NT2/D1 (cell line): ENCODE results near the gene PLPP1.

ENCODE experiments used
- DNase-seq: peaks from one replicate; pipeline ENCODE4 v3.0.0-alpha.2; 2011; ENCODE audit warnings: low read depth, low spot score
- H3K27me3 ChIP-seq: 2 replicates; pipeline ENCODE4 v1.6.0; 2011; ENCODE audit warnings: mild to moderate bottlenecking; ENCODE audit not compliant: insufficient read length, insufficient read depth
- H3K36me3 ChIP-seq: 2 replicates; pipeline ENCODE4 v1.6.1; 2011; ENCODE audit warnings: mild to moderate bottlenecking, low read length, mixed read lengths; ENCODE audit not compliant: insufficient read depth, insufficient read length
- H3K4me1 ChIP-seq: 2 replicates; pipeline ENCODE4 v1.5.1; 2011; ENCODE audit not compliant: insufficient read depth, insufficient read length
- H3K4me3 ChIP-seq: 2 replicates; pipeline ENCODE4 v1.5.1; 2011; ENCODE audit warnings: low read depth; ENCODE audit not compliant: insufficient read length
- H3K9ac ChIP-seq: 2 replicates; pipeline ENCODE4 v1.6.0; 2011; ENCODE audit warnings: low read depth; ENCODE audit not compliant: insufficient read length
- H3K9me3 ChIP-seq: 2 replicates; pipeline ENCODE4 v1.5.1; 2011; ENCODE audit warnings: mild to moderate bottlenecking, low read length; ENCODE audit not compliant: insufficient read depth
- SUZ12 ChIP-seq: IDR thresholded peaks from 2 replicates; pipeline ENCODE4 v1.6.1; 2011; ENCODE audit not compliant: insufficient read length, insufficient read depth; ENCODE audit errors: extremely low read depth
- YY1 ChIP-seq: IDR thresholded peaks from 2 replicates; pipeline ENCODE4 v1.6.1; 2011; ENCODE audit not compliant: insufficient read length, insufficient read depth
- ZNF274 ChIP-seq: IDR thresholded peaks from 2 replicates; pipeline ENCODE4 v1.6.1; 2011; ENCODE audit warnings: mild to moderate bottlenecking, low read depth, low read length

PLPP1 gene

DNA sequence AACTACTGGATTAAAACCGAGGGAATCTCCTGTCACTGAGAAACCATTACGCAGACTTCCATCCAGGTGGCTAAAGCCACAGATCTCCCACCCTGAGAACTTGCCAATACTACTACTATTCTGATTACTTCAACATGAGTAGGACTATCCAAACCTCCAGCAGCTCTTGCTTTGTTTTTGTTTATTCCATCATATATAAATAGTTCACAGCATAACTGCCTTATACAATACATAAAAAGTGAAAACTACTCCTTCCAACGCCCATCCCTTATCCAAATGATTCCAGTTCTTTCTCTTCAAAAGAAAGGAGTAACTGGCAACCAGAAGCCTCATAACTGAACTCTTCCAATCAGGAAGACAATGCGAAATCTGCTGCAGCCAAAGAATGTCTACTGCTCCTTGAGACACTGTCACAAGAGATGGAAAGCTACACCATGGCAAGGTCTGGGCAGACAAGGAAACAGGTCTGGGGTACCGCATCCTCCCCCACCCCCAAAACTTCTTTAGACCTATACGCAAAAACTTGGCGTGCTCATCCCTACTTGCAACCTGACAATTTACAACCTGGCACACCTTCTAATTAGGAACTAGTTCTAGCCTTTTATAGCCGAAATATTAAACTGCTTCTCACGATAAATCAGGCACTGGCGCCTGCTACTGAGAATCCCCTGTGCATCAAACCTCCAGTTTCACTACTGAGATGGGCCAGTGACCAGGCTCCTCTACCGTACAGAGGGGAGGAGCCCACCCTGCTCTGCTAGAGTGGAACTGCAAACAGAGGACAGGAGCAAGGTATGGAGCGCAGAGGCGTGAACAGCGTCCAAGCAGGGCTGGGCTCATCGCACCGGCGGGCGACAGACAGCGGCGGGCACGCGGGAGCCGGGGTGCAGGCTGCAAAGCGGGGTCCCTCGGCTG lies 986 bp downstream of the PLPP1 start:
- TF ChIP-seq YY1 = no peak
- no peak for TF ChIP-seq ZNF274
- no peak for TF ChIP-seq SUZ12
- peak; percentile 16 for DNase-seq
- Histone ChIP-seq H3K4me3 (peak overlapping the region; percentile 78), H3K9ac (peak overlapping the region; percentile 97), H3K4me1 (no peaks in the 10 kb centered on the region), H3K36me3 (peaks cover 2% of the 10 kb centered on the region), H3K27me3 (no peaks in the 10 kb centered on the region), H3K9me3 (no peaks in the 10 kb centered on the region)

DNA sequence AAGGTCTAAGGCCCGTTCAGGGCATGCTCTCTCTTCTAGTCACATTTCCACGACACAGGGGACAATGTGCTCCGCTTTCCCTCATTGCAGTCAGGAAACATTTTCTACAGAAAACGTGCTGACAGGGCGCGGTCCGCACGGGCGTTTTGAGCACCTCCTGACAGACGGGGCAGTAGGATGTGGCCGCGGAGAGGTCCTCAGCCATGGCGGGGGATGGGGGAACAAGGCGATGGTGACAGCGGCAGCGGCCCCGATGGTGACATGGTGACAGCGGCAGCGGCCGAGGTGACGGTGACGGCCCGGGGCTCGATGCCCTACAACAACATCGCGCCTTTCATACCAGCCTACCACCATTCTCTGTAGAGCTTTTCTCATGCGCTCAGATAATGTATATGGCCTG lies 4.1 kb downstream of the PLPP1 start:
- no peak for DNase-seq
- Histone ChIP-seq H3K27me3 (no peaks in the 10 kb centered on the region), H3K4me1 (no peaks in the 10 kb centered on the region), H3K9me3 (no peaks in the 10 kb centered on the region), H3K4me3 (no peak overlapping the region), H3K9ac (no peak overlapping the region), H3K36me3 (peaks cover 2% of the 10 kb centered on the region)
- no peak for TF ChIP-seq ZNF274
- no peak for TF ChIP-seq SUZ12
- no peak for TF ChIP-seq YY1

DNA sequence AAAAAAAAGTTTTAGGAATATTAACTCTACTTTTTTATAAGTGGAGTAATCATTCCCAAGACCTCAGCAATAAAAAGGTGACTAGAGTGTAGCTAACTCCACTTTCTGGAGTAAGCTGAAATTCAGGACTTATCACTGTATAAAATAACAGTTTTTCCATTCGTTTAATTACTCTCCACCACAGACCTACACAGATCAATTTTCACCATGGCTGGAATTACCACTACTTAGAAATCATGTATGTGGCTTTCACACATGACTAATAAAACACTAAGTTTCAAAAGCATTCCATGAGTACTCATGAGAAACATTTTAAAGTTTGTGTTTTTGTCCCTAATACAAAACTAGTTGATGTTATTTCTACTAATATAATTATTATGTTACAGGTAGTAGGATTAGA lies 9.9 kb downstream of the PLPP1 start:
- TF ChIP-seq SUZ12 (no peak), ZNF274 (no peak), YY1 (no peak)
- Histone ChIP-seq H3K27me3 (no peaks in the 10 kb centered on the region), H3K9ac (no peak overlapping the region), H3K4me3 (no peak overlapping the region), H3K4me1 (no peaks in the 10 kb centered on the region), H3K36me3 (no peaks in the 10 kb centered on the region), H3K9me3 (no peaks in the 10 kb centered on the region)
- no peak for DNase-seq

DNA sequence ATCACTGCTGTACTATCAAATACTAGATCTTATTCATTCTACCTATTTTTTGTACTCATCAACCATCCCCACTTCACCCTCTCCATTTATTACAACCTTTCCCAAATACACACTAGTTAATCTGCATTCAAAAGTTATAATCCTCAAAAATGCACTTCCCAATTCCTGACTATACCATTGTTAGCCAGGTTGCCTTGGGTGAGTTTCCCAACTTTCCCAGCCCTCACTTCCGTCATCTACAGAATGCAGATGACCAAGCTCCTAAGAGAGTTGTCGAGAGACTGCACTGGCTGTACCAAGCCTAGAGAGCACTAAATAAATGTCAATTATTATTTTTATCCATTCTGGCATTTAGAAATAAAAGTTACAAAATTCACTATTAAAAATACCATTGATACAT lies 11.5 kb downstream of the PLPP1 start:
- DNase-seq = no peak
- no peaks in the 10 kb centered on the region for H3K9me3 ChIP-seq
- H3K36me3 ChIP-seq = no peaks in the 10 kb centered on the region
- no peak overlapping the region for H3K9ac ChIP-seq
- TF ChIP-seq SUZ12 = no peak
- TF ChIP-seq ZNF274 = no peak
- no peak for TF ChIP-seq YY1
- no peak overlapping the region for H3K4me3 ChIP-seq
- no peaks in the 10 kb centered on the region for H3K4me1 ChIP-seq
- no peaks in the 10 kb centered on the region for H3K27me3 ChIP-seq

DNA sequence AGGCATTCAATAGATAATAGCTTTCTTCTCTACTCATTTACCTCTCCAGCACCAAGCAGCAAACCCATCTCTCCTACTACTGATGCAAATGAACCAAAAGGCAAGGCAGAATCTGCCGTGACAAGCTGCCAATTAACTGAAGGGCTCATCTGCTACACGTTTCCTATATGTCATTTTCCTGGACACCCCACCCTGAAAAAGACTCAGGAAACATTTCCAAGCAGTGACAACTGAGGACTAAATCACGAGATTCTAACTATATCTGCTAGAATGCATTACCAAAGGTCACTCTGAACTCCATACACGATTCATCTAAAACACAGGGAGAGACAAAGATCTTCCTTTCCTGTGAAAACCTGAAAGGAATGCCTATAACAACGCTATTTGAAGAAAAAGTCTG lies 12.9 kb downstream of the PLPP1 start:
- no peak for DNase-seq
- no peak overlapping the region for H3K9ac ChIP-seq
- no peak overlapping the region for H3K4me3 ChIP-seq
- no peaks in the 10 kb centered on the region for H3K4me1 ChIP-seq
- no peaks in the 10 kb centered on the region for H3K36me3 ChIP-seq
- H3K27me3 ChIP-seq = no peaks in the 10 kb centered on the region
- TF ChIP-seq SUZ12 (no peak), YY1 (no peak), ZNF274 (no peak)
- no peaks in the 10 kb centered on the region for H3K9me3 ChIP-seq

DNA sequence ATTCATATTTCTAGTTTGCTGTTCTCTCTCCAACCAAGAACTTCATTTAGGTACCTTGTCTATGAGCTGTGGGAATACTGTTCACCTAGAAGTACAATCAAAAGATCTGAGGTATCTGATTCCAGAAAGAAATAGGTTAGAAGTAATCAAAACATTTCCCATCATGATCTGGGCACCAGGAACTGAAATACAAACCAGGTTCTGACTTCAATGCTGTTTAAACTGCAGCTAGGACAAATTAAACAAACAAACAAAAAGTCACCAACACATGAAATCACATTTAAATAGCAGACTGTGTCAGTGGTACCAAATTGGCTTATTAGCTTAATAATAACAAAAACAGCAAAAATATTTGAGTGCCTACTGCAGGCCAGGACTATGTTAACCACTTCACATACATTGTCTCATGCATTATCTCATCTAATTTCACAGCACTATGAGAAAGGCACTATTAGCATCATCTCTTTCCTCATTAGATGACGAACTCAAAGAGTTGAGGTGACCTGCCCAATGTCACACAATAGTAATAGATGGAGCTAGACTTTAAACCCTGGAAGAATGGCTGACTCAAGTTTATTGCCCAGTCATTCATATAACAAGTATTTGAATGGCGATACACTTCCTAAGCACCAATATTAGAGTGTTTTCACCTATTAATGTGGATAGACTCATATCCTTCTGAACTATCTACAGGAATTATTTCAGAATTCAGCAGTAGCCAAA lies 14.5 kb downstream of the PLPP1 start:
- H3K9me3 ChIP-seq = no peaks in the 10 kb centered on the region
- no peak overlapping the region for H3K9ac ChIP-seq
- no peak for DNase-seq
- TF ChIP-seq SUZ12 (no peak), YY1 (no peak), ZNF274 (no peak)
- H3K27me3 ChIP-seq = no peaks in the 10 kb centered on the region
- no peaks in the 10 kb centered on the region for H3K4me1 ChIP-seq
- H3K4me3 ChIP-seq = no peak overlapping the region
- no peaks in the 10 kb centered on the region for H3K36me3 ChIP-seq

DNA sequence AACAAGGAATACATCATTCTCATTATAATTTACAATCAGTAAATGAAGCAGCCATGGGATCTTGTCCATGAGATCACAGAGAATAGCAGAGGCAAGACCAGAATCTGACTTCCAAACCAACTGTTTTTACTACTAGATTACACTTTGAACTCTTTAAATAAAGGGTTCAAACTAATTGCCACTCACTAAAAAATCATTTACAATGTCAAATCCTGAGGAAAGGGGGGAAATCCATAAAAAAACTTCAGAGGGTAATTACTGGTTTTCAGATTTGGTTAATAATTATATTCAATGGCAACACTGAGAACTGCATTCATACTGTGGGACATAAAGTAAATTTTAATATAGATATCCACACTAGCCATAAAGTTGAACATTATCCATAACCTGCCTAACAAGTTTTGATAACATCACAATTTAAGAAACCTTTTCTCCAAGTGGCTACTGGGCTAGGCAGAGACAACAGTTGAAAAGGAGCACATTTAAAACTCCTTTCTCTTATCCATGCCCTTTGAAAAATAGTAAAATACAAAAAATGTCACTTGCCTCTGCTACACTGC lies 15.9 kb downstream of the PLPP1 start:
- H3K4me3 ChIP-seq = no peak overlapping the region
- DNase-seq = no peak
- no peak for TF ChIP-seq ZNF274
- TF ChIP-seq SUZ12 = no peak
- TF ChIP-seq YY1 = no peak
- H3K4me1 ChIP-seq = no peaks in the 10 kb centered on the region
- no peaks in the 10 kb centered on the region for H3K36me3 ChIP-seq
- H3K9me3 ChIP-seq = no peaks in the 10 kb centered on the region
- no peak overlapping the region for H3K9ac ChIP-seq
- no peaks in the 10 kb centered on the region for H3K27me3 ChIP-seq
